Upper lobe of right lung (tissue), 1 donor: ENCODE results near the gene STT3B. TPM values are rescaled to one million over a fixed set of nuclear protein-coding genes. Genes with fewer than 3 reads are reported as not detected.
A peak's percentile ranks its signal among the peaks of the same experiment; 100 is the strongest.

Experiments used
- ATAC-seq: fragments of 200-7000 bp; cut with Tn5 transposase; one replicate; pipeline ENCODE4 v1.9.1; 2020; ENCODE audit warnings: mild to moderate bottlenecking, moderate library complexity
- DNase-seq: peaks from one replicate; pipeline ENCODE4 v3.0.0-alpha.2; 2020
- H3K27ac ChIP-seq: fragments of 200-600 bp; one replicate; pipeline ENCODE4 v1.8.0; 2022
- H3K27me3 ChIP-seq: fragments of 200-600 bp; one replicate; pipeline ENCODE4 v1.8.0; 2022; ENCODE audit warnings: mild to moderate bottlenecking
- H3K36me3 ChIP-seq: fragments of 200-600 bp; one replicate; pipeline ENCODE4 v1.8.0; 2022
- H3K4me1 ChIP-seq: fragments of 200-600 bp; one replicate; pipeline ENCODE4 v1.8.0; 2022
- H3K4me3 ChIP-seq: fragments of 200-600 bp; one replicate; pipeline ENCODE4 v1.8.0; 2022; ENCODE audit warnings: mild to moderate bottlenecking
- H3K9me3 ChIP-seq: fragments of 200-600 bp; one replicate; pipeline ENCODE4 v1.8.0; 2022
- CTCF ChIP-seq: fragments of 200-600 bp; IDR thresholded peaks from one replicate; pipeline ENCODE4 v1.8.0; 2022; ENCODE audit warnings: antibody characterized with exemption
- intact Hi-C: fragments of 100-400 bp; cut with DNase I; formaldehyde crosslinking; loops from one replicate; pipeline ENCODE4 v1.11.0; 2022
- total RNA-seq: library from RNA; stranded (reverse); fragmentation: NEBNext Ultra II Directional; extraction: Animal tissue kit (Norgen Biotek cat#: 25700); gene quantifications from one replicate; pipeline ENCODE4 v1.2.1, GENCODE V29; 2021
- donor health status: DM: no; HTN: yes; CAD: no; lungs with severe emphysema.

Gene STT3B
- total RNA-seq, 1 donor from 2014 or later, result 129 TPM

- DNase-seq, result peak; percentile 61
- no peak overlapping the region for H3K27ac ChIP-seq
- no peak for TF ChIP-seq CTCF
- H3K36me3 ChIP-seq, result no peaks in the 10 kb centered on the region
- ATAC-seq, result peak; percentile 73
- no peak overlapping the region for H3K4me3 ChIP-seq
- H3K4me1 ChIP-seq, result peaks cover 26% of the 10 kb centered on the region
- intact Hi-C loops, result no loop called here
- H3K9me3 ChIP-seq, result no peaks in the 10 kb centered on the region
- no peaks in the 10 kb centered on the region for H3K27me3 ChIP-seq
These were observed 29.8 kb downstream of the STT3B start for GRCh38 chr3:31562525-31562924.

DNA sequence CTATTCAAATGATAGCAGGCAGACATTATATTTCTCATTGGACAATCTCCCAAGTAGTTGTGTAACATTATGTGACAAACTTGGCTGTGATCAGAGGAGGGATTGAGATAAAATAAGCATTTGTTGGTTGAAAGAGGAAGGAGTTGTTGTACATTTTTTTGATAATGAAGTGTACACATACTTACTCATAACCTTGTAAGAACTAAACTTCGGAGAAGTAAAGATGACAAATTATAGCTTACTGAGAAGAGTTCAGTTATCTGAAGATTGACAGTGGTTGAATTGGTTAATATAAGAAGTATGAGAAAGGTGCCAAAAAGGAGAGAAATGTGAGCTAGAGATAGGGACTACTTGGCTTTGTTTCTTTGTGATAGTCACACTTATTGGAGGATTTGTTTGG is 32.6 kb downstream of the STT3B start:
- intact Hi-C loops, result no loop called here
- TF ChIP-seq CTCF, result no peak
- DNase-seq (no peak), ATAC-seq (no peak)
- Histone ChIP-seq H3K27ac (no peak overlapping the region), H3K36me3 (no peaks in the 10 kb centered on the region), H3K27me3 (no peaks in the 10 kb centered on the region), H3K9me3 (no peaks in the 10 kb centered on the region), H3K4me3 (no peak overlapping the region), H3K4me1 (peaks cover 26% of the 10 kb centered on the region)

DNA sequence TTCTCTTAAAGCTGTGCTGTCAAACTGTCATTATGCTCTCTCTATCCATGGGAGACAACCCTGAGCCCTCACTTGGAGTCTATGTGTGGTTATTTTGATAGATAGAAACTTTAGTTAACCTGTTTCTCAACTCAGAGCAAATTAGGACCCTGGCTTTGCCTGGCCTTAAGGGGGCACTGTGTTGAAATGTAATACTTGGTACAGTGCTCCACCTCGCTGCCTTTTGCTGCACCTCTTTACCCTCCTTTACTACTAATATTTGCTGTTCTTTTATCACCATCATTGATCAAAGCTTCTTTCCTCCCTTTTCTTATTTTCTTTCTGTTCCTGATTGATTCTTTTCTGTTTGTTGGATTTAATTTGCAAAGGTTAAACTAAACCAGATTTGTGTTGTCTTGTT is 34.3 kb downstream of the STT3B start:
- TF ChIP-seq CTCF, result peak; percentile 25

DNA sequence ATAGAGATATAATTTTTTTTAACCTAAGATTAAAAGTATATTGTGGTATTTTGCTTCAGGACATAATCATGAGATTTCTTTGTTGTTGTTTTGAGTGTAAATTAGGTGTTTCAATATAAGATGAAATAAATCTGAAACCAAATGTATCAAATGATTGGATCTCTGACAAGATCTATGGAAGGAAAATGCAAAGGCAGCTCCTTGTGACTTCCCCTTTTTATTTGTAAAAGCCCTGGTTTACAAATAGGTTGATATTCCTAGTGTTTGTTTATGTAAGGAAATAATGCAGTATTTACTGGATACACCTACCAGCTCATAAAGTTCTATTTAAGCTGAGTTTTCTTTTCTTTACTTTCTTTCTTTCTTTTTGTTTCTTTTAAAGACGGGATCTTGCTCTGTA is 35.9 kb downstream of the STT3B start:
- Histone ChIP-seq H3K4me3 (no peak overlapping the region), H3K36me3 (no peaks in the 10 kb centered on the region), H3K27me3 (no peaks in the 10 kb centered on the region), H3K27ac (no peak overlapping the region), H3K4me1 (peaks cover 24% of the 10 kb centered on the region), H3K9me3 (no peaks in the 10 kb centered on the region)
- no peak for ATAC-seq
- intact Hi-C loops, result no loop called here
- DNase-seq, result no peak
- no peak for TF ChIP-seq CTCF

More for the DNA sequence above, 34.3 kb downstream of the STT3B start:
- DNase-seq (no peak), ATAC-seq (no peak)
- H3K9me3 ChIP-seq, result no peaks in the 10 kb centered on the region
- intact Hi-C loops, result no loop called here
- H3K4me1 ChIP-seq, result peaks cover 26% of the 10 kb centered on the region
- H3K4me3 ChIP-seq, result no peak overlapping the region
- H3K27ac ChIP-seq, result no peak overlapping the region
- no peaks in the 10 kb centered on the region for H3K36me3 ChIP-seq
- H3K27me3 ChIP-seq, result no peaks in the 10 kb centered on the region

DNA sequence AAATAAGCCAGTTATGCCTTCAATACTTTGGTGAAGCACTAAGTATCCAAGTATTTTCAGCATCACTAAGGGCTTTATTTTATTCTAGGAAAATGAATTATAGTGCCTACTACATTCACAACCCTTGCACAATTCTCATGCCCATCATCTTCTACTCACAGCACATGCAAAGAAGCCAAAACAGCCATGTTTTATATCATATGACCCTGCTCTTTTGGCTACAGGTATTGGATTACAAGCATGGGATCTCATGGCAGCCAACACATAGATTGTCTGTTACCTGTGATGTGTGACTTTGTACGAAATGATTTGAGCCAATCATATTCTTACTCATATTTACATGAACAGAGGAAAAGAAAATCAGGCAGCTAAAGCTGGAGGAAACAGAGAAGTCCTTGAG is 38.6 kb downstream of the STT3B start:
- intact Hi-C loops, result no loop called here
- Histone ChIP-seq H3K36me3 (no peaks in the 10 kb centered on the region), H3K4me1 (peaks cover 17% of the 10 kb centered on the region), H3K27me3 (no peaks in the 10 kb centered on the region), H3K4me3 (no peak overlapping the region), H3K27ac (no peak overlapping the region), H3K9me3 (no peaks in the 10 kb centered on the region)
- ATAC-seq, result no peak
- no peak for TF ChIP-seq CTCF
- no peak for DNase-seq
